A549 (cell line): ENCODE data around the gene IMPDH2. TPM values are rescaled to one million over a fixed set of nuclear protein-coding genes. Genes with fewer than 3 reads are reported as not detected.

Experiments
- ATAC-seq, 2 experiments: fragments of 200-7000 bp in 1 of 2; fragments of >200 bp in 1 of 2; cut with Nextera tagmentation in 1 of 2; cut with Tn5 transposase in 1 of 2; 3 replicates each; pipeline versions ENCODE4 v1.8.0 to v1.9.1; 2018 to 2020; ENCODE audit warnings: mild to moderate bottlenecking in 1 of 2, moderate library complexity in 1 of 2
- CTCF ChIA-PET: fragments of 300-600 bp; sonication (Branson Sonifier 250); formaldehyde crosslinking; extraction: SDS; loops from one replicate; lab custom pipeline; 2021; ENCODE audit warnings: antibody characterized with exemption, inconsistent platforms; lab: Yijun Ruan, JAX
- POLR2A ChIA-PET: fragments of 350-600 bp; formaldehyde crosslinking; extraction: SDS; loops from one replicate; lab custom pipeline; 2021; ENCODE audit warnings: antibody characterized with exemption, inconsistent platforms; lab: Yijun Ruan, JAX
- DNase-seq, 2 experiments: peaks; one replicate each; pipeline versions ENCODE4 v3.0.0 to v3.0.0-alpha.2; 2011 to 2016; ENCODE audit warnings: low read depth in 1 of 2, low spot score in 1 of 2
- FAIRE-seq: peaks from 2 replicates; lab custom pipeline; 2011; peaks lifted over from hg19 to GRCh38; lab: Jason Lieb, UNC
- H3K27ac ChIP-seq, 2 experiments: fragments of >200 bp; sonication (Bioruptor Twin); formaldehyde crosslinking; 3 replicates each; pipeline ENCODE4 v1.5.1; 2016 to 2017
- H3K4me1 ChIP-seq: fragments of >200 bp; sonication (Bioruptor Twin); formaldehyde crosslinking; 3 replicates; pipeline ENCODE4 v1.6.1; 2016
- H3K4me2 ChIP-seq: fragments of >200 bp; sonication (Bioruptor Twin); formaldehyde crosslinking; 3 replicates; pipeline ENCODE4 v1.6.1; 2016
- H3K4me3 ChIP-seq: fragments of >200 bp; sonication (Bioruptor Twin); formaldehyde crosslinking; 3 replicates; pipeline ENCODE4 v1.5.1; 2016
- H3K9me3 ChIP-seq: fragments of >200 bp; sonication (Bioruptor Twin); formaldehyde crosslinking; 3 replicates; pipeline ENCODE4 v1.6.1; 2016
- BHLHE40 ChIP-seq: IDR thresholded peaks from 2 replicates; pipeline ENCODE4 v1.6.1; 2012; ENCODE audit warnings: low read depth, low read length, inconsistent platforms
- CHD4 ChIP-seq: fragments of 200-600 bp; sonication (generic); IDR thresholded peaks from 2 replicates; pipeline ENCODE4 v1.6.1; 2016; ENCODE audit warnings: antibody characterized with exemption, mild to moderate bottlenecking, borderline replicate concordance
- EP300 ChIP-seq, 2 experiments: fragments of >200 bp; sonication (Bioruptor Twin); formaldehyde crosslinking; IDR thresholded peaks; 2 replicates in 1 of 2; 3 replicates in 1 of 2; pipeline ENCODE4 v1.6.1; 2016 to 2017
- ESRRA ChIP-seq: fragments of 150-350 bp; IDR thresholded peaks from 2 replicates; pipeline ENCODE4 v1.6.1; 2014; ENCODE audit warnings: mild to moderate bottlenecking, low read length, borderline replicate concordance
- GATA3 ChIP-seq: IDR thresholded peaks from 2 replicates; pipeline ENCODE4 v1.6.1; 2012; ENCODE audit warnings: borderline replicate concordance
- HDAC2 ChIP-seq: fragments of 200-600 bp; sonication (generic); IDR thresholded peaks from 2 replicates; pipeline ENCODE4 v1.6.1; 2016
- HOXB13 ChIP-seq: fragments of 250-450 bp; sonication (Bioruptor Pico); IDR thresholded peaks from 2 replicates; pipeline ENCODE4 v1.5.0; 2020; ENCODE audit warnings: low read depth, mild to moderate bottlenecking, moderate library complexity
- JUN ChIP-seq, 2 experiments: fragments of >200 bp; sonication (Bioruptor Twin); formaldehyde crosslinking; IDR thresholded peaks; 2 replicates in 1 of 2; 3 replicates in 1 of 2; pipeline ENCODE4 v1.6.1; 2016 to 2017
- KDM1A ChIP-seq: fragments of 200-600 bp; sonication (generic); IDR thresholded peaks from 2 replicates; pipeline ENCODE4 v1.6.1; 2016; ENCODE audit warnings: low read depth, mild to moderate bottlenecking
- KDM5A ChIP-seq: fragments of 200-600 bp; sonication (generic); IDR thresholded peaks from 2 replicates; pipeline ENCODE4 v1.6.1; 2016; ENCODE audit warnings: antibody characterized with exemption, mild to moderate bottlenecking
- NFE2L2 ChIP-seq: fragments of 150-350 bp; conservative IDR thresholded peaks from 2 replicates; pipeline ENCODE4 v1.6.1; 2014; ENCODE audit warnings: low read length
- PHF8 ChIP-seq: fragments of 200-600 bp; sonication (generic); IDR thresholded peaks from 2 replicates; pipeline ENCODE4 v1.6.1; 2016; ENCODE audit warnings: low read depth, mild to moderate bottlenecking, antibody characterized with exemption, moderate library complexity, borderline replicate concordance
- RNF2 ChIP-seq: fragments of 200-600 bp; sonication (generic); IDR thresholded peaks from 2 replicates; pipeline ENCODE4 v1.6.1; 2016; ENCODE audit warnings: low read depth, mild to moderate bottlenecking, antibody characterized with exemption, moderate library complexity, borderline replicate concordance
- WGBS: methylation state at CpG from one replicate; pipeline ENCODE4 v1.1.6; 2017; ENCODE audit errors: missing lambda C conversion rate; 5-methylcytosine and 5-hydroxymethylcytosine counted together
- polyA plus RNA-seq, 4 experiments: library from polyadenylated mRNA; depleted of rRNA in 3 of 4; stranded (reverse); fragments of >200 nt; fragmentation: RNase III in 1 of 4; extraction: RNeasy Plus Mini Kit Qiagen cat#74134 plus additional on column Dnase treatment in 1 of 4; gene quantifications; 2 replicates in 3 of 4; 3 replicates in 1 of 4; pipeline ENCODE4 v1.2.3, GENCODE V29; 2011 to 2017
- TF ChIP-seq, protein P1 (sequence below): fragments of 250-450 bp; sonication (Bioruptor Pico); IDR thresholded peaks from 2 replicates; pipeline ENCODE4 v1.5.0; 2020; ENCODE audit warnings: low read depth, mild to moderate bottlenecking, moderate library complexity
- TF ChIP-seq, protein P2 (sequence below): fragments of 200-600 bp; sonication (generic); IDR thresholded peaks from 2 replicates; pipeline ENCODE4 v1.6.1; 2016; ENCODE audit warnings: antibody characterized with exemption, mild to moderate bottlenecking, moderate library complexity
- TF ChIP-seq, protein P3 (sequence below): fragments of 150-350 bp; IDR thresholded peaks from 2 replicates; pipeline ENCODE4 v1.6.1; 2014; ENCODE audit warnings: low read depth, mild to moderate bottlenecking, low read length
- TF ChIP-seq, protein P4 (sequence below): IDR thresholded peaks from 2 replicates; pipeline ENCODE4 v1.6.1; 2012

IMPDH2 gene
- polyA plus RNA-seq, 2 of the 4 experiments (the other 2 are of a cell fraction) = 175 to 212 TPM

DNA sequence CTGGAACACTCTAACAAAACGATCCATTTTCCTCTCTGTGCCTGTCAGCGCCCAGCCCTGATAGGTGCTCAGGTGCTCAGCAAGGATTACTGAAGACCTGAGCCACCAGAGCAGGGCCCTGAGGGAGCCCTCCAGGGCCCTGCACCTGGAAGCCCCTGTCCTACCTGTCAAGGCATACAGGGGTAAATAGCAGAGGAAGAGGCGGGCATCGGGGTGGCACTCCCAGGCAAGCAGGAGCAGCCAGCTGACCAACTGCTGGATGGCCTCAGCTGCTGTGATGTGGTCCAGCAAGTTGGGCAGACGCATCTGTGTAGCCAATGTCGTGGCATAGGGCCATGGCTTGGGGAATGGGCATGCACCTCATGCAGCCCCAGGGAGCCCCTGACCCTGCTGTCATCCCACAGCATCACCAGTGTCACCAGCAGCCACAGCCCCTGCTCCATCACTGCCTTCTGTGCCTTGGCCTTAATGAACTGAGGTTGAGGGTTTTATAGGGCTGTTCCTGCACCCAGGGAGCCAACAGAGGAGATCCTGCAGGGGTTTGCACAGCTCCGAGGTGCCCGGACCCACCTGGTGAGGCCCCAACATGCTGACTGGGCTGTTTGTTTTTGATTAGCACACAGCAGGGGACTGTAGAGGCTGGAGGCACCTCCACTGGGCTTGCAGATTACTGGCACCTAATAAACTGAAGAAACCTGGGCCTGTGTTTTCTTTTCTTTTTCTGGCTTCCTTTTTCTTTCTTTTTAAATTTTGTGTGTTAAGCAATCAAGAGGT lies 29.9 kb downstream of the IMPDH2 start:
- CTCF ChIA-PET = interaction anchor here (16.7 to 30.1 kb wide), 2 partner anchors 8 to 13 kb away, joined by 385 read pairs; partner anchors contain the start of genes DALRD3, NDUFAF3, P4HTM and WDR6
- Histone ChIP-seq H3K27ac (no peak overlapping the region), H3K9me3 (no peaks in the 10 kb centered on the region), H3K4me1 (no peaks in the 10 kb centered on the region), H3K4me3 (no peak overlapping the region), H3K4me2 (no peak overlapping the region)
- 92% methylated on average over 7 of the region's 8 CpGs for WGBS
- ATAC-seq = no peak
- no peak for TF ChIP-seq KDM5A
- POLR2A ChIA-PET = no interaction called here
- no peak for DNase-seq
- FAIRE-seq = no peak

DNA sequence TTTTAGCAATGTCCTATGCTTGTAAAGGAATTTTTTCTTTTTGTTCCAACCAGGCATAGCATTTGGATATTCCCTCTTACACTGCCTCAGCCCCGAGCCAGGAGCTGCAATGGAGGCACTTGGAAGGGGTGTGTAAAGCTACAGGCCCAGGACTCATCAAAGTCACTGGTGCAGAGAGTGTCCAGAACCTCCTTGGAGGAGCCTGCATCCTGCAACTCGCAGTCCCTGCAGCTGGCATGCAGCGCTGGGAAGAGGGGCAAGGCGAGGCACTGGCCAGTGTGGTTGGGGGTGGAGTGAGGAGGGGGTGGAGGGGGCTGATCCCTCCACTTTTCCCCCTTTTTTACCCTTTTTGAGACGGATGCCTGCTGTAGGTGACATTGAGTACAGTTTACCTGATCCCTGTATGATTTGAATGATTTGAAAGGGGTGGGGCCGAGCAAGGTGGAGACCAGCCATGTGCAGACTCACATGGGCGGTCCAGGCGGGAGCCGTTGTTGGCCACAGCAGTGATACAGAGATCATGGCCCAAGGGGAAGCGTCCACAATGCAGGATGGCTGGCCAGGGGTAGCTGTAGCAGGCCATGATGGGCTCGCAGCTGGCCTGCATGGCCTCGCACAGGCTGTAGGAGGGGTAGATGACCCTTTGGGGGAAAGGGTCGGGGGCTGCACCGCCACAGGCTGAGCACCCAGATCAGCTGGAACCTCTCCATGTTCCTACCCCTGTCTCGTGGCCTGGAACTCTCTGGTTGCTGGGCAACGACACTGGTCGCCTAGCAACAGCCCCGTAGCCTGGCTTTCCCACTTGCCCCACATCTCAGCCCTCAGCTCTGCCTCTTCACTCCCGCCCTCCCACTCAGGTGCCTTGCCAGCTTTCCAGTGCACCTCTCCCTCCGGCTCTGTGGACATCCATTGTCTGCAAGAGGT lies 31.2 kb downstream of the IMPDH2 start:
- WGBS = 89% methylated on average over 14 of the region's 20 CpGs

DNA sequence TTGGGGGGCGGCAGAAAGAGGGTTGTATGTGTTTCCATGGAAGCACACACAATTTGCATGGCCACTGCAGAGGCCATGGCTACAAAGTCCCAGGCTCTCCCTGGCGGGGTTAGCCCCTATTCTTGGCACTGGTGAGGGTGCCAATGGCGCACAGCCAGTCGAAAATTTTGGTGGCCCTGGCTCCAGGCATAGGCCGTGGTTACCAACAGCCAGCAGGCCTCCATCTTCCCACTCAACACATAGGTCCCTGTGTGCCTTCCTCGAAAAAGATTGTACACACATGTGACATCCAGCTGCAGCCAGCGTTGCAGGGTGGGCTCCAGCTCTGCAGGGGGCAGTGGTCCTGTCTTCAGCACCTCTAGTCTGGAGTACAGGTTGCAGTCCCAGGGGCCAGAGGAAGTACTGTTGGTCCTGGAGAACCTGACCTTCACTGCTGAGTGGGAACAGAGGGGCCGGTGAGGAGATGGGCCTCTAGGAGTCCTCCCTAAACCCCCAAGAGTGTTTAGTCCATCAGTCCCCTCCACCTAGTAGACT lies 32.0 kb downstream of the IMPDH2 start:
- ChIA-PET POLR2A (interaction anchor here (2.1 kb wide), 1 partner anchor 10 kb away, joined by 8 read pairs; the partner anchor contains the start of gene WDR6), CTCF (interaction anchor here (0.6 to 30.1 kb wide), 5 partner anchors 6 to 166 kb away, joined by 3 to 385 read pairs (median 4); partner anchors contain the start of genes DALRD3, NDUFAF3, P4HTM and WDR6)
- H3K4me2 ChIP-seq = no peak overlapping the region
- FAIRE-seq (no peak), DNase-seq (no peak)
- no peak overlapping the region for H3K4me3 ChIP-seq
- H3K4me1 ChIP-seq = peaks cover under 1% of the 10 kb centered on the region; the same call in 1 of the 3 replicates
- no peak overlapping the region for H3K27ac ChIP-seq
- H3K9me3 ChIP-seq = no peaks in the 10 kb centered on the region
- TF ChIP-seq EP300 (IDR thresholded peaks at IDR 0.05) = no peak
- no peak for TF ChIP-seq PHF8
- no peak for TF ChIP-seq RNF2
- TF ChIP-seq JUN (IDR thresholded peaks at IDR 0.05) = no peak
- TF ChIP-seq HDAC2 = no peak
- TF ChIP-seq, protein P1, sequence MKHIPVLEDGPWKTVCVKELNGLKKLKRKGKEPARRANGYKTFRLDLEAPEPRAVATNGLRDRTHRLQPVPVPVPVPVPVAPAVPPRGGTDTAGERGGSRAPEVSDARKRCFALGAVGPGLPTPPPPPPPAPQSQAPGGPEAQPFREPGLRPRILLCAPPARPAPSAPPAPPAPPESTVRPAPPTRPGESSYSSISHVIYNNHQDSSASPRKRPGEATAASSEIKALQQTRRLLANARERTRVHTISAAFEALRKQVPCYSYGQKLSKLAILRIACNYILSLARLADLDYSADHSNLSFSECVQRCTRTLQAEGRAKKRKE (CRISPR knock-in tag) = no peak
- TF ChIP-seq, protein P2, sequence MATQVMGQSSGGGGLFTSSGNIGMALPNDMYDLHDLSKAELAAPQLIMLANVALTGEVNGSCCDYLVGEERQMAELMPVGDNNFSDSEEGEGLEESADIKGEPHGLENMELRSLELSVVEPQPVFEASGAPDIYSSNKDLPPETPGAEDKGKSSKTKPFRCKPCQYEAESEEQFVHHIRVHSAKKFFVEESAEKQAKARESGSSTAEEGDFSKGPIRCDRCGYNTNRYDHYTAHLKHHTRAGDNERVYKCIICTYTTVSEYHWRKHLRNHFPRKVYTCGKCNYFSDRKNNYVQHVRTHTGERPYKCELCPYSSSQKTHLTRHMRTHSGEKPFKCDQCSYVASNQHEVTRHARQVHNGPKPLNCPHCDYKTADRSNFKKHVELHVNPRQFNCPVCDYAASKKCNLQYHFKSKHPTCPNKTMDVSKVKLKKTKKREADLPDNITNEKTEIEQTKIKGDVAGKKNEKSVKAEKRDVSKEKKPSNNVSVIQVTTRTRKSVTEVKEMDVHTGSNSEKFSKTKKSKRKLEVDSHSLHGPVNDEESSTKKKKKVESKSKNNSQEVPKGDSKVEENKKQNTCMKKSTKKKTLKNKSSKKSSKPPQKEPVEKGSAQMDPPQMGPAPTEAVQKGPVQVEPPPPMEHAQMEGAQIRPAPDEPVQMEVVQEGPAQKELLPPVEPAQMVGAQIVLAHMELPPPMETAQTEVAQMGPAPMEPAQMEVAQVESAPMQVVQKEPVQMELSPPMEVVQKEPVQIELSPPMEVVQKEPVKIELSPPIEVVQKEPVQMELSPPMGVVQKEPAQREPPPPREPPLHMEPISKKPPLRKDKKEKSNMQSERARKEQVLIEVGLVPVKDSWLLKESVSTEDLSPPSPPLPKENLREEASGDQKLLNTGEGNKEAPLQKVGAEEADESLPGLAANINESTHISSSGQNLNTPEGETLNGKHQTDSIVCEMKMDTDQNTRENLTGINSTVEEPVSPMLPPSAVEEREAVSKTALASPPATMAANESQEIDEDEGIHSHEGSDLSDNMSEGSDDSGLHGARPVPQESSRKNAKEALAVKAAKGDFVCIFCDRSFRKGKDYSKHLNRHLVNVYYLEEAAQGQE = no peak
- no peak for TF ChIP-seq GATA3
- TF ChIP-seq NFE2L2 = no peak
- no peak for TF ChIP-seq CHD4
- TF ChIP-seq HOXB13 = no peak
- TF ChIP-seq KDM1A = no peak
- TF ChIP-seq, protein P3, sequence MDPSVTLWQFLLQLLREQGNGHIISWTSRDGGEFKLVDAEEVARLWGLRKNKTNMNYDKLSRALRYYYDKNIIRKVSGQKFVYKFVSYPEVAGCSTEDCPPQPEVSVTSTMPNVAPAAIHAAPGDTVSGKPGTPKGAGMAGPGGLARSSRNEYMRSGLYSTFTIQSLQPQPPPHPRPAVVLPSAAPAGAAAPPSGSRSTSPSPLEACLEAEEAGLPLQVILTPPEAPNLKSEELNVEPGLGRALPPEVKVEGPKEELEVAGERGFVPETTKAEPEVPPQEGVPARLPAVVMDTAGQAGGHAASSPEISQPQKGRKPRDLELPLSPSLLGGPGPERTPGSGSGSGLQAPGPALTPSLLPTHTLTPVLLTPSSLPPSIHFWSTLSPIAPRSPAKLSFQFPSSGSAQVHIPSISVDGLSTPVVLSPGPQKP = no peak
- TF ChIP-seq, protein P4, sequence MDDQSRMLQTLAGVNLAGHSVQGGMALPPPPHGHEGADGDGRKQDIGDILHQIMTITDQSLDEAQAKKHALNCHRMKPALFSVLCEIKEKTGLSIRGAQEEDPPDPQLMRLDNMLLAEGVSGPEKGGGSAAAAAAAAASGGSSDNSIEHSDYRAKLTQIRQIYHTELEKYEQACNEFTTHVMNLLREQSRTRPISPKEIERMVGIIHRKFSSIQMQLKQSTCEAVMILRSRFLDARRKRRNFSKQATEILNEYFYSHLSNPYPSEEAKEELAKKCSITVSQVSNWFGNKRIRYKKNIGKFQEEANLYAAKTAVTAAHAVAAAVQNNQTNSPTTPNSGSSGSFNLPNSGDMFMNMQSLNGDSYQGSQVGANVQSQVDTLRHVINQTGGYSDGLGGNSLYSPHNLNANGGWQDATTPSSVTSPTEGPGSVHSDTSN = no peak
- no peak for TF ChIP-seq BHLHE40
- no peak for TF ChIP-seq ESRRA
- TF ChIP-seq, all 56 proteins: peak for 0
- 91% methylated on average over 6 of the region's 8 CpGs for WGBS
- ATAC-seq = no peak

More for the DNA sequence above, 31.2 kb downstream of the IMPDH2 start:
- no peak for DNase-seq
- FAIRE-seq = no peak
- Histone ChIP-seq H3K27ac (no peak overlapping the region), H3K9me3 (no peaks in the 10 kb centered on the region), H3K4me3 (no peak overlapping the region), H3K4me1 (no peaks in the 10 kb centered on the region)
- POLR2A ChIA-PET = interaction anchor here (0.6 to 2.1 kb wide), 2 partner anchors 9 to 10 kb away, joined by 4 to 8 read pairs; partner anchors contain the start of gene WDR6
- no peak for TF ChIP-seq EP300 (IDR thresholded peaks at IDR 0.05)
- TF ChIP-seq, all 56 proteins: peak for 0
- H3K4me2 ChIP-seq = no peak overlapping the region
- ATAC-seq = no peak
- CTCF ChIA-PET = interaction anchor here (0.6 to 30.1 kb wide), 4 partner anchors 7 to 167 kb away, joined by 3 to 385 read pairs (median 194); partner anchors contain the start of genes DALRD3, NDUFAF3, P4HTM and WDR6
